Loucy (cell line): ENCODE measurements around the gene RANBP17.
"Not testable (repeated sequence)": the region's sequence is repeated elsewhere in the genome, so short reads cannot be mapped to it uniquely, and the experiment has no call there.

Source experiments
- H2AFZ ChIP-seq: fragments of 200-600 bp; sonication (generic); 2 replicates; pipeline ENCODE4 v1.6.0; 2016; ENCODE audit warnings: antibody characterized with exemption, mild to moderate bottlenecking, low read length, moderate library complexity
- H3F3A ChIP-seq: fragments of 200-600 bp; 2 replicates; pipeline ENCODE4 v1.6.0; 2016; ENCODE audit warnings: antibody characterized with exemption, low read depth, mild to moderate bottlenecking
- H3K27me3 ChIP-seq: fragments of 200-600 bp; sonication (generic); 2 replicates; pipeline ENCODE4 v1.6.1; 2014; ENCODE audit warnings: low read length, mild to moderate bottlenecking; ENCODE audit not compliant: insufficient read depth, poor library complexity, severe bottlenecking
- H3K36me3 ChIP-seq: fragments of 200-600 bp; sonication (generic); 2 replicates; pipeline ENCODE4 v1.6.1; 2016; ENCODE audit warnings: low read length; ENCODE audit not compliant: insufficient read depth
- H3K4me1 ChIP-seq: fragments of 200-600 bp; sonication (generic); 2 replicates; pipeline ENCODE4 v1.5.1; 2014; ENCODE audit warnings: low read length, mild to moderate bottlenecking; ENCODE audit not compliant: insufficient read depth, poor library complexity, severe bottlenecking
- H3K4me2 ChIP-seq: fragments of 200-600 bp; sonication (generic); 2 replicates; pipeline ENCODE4 v1.6.0; 2014; ENCODE audit warnings: antibody characterized with exemption, low read length, low read depth, mild to moderate bottlenecking; ENCODE audit not compliant: poor library complexity, severe bottlenecking
- H3K4me3 ChIP-seq: fragments of 200-600 bp; sonication (generic); 2 replicates; pipeline ENCODE4 v1.5.1; 2014; ENCODE audit warnings: low read length, mild to moderate bottlenecking, mixed read lengths; ENCODE audit not compliant: poor library complexity, severe bottlenecking
- H3K79me2 ChIP-seq: fragments of 200-600 bp; sonication (generic); 2 replicates; pipeline ENCODE4 v1.6.1; 2014; ENCODE audit warnings: low read length; ENCODE audit not compliant: insufficient read depth
- H3K9ac ChIP-seq: fragments of 200-600 bp; sonication (generic); 2 replicates; pipeline ENCODE4 v1.6.0; 2014; ENCODE audit warnings: mild to moderate bottlenecking, low read depth, low read length, moderate library complexity; ENCODE audit not compliant: poor library complexity, severe bottlenecking
- H3K9me2 ChIP-seq: fragments of 200-600 bp; sonication (generic); replicated peaks from 2 replicates; pipeline ENCODE4 v1.6.1; 2016; ENCODE audit warnings: low read depth, low read length, mixed read lengths
- H3K9me3 ChIP-seq: fragments of 200-600 bp; sonication (generic); 2 replicates; pipeline ENCODE4 v1.6.1; 2014; ENCODE audit warnings: mild to moderate bottlenecking, antibody characterized with exemption, low read length, low read depth; ENCODE audit not compliant: insufficient read depth
- H4K20me1 ChIP-seq: fragments of 200-600 bp; sonication (generic); 2 replicates; pipeline ENCODE4 v1.6.0; 2014; ENCODE audit warnings: antibody characterized with exemption, low read length, mild to moderate bottlenecking; ENCODE audit not compliant: insufficient read depth, poor library complexity, severe bottlenecking
- CTCF ChIP-seq: fragments of 200-600 bp; sonication (generic); conservative IDR thresholded peaks from 2 replicates; pipeline ENCODE4 v1.5.1; 2014; ENCODE audit warnings: mild to moderate bottlenecking, antibody characterized with exemption, low read length
- EZH2phosphoT487 ChIP-seq: fragments of 200-600 bp; IDR thresholded peaks from 2 replicates; pipeline ENCODE4 v1.6.1; 2018; ENCODE audit warnings: antibody characterized with exemption, mild to moderate bottlenecking, moderate library complexity, borderline replicate concordance

RANBP17 gene

GRCh38 chr5:171175746-171176145 is 313.9 kb downstream of the RANBP17 start:
- no peak overlapping the region for H3K4me2 ChIP-seq
- no peaks in the 10 kb centered on the region for H3K4me1 ChIP-seq
- no peaks in the 10 kb centered on the region for H4K20me1 ChIP-seq
- H3K9ac ChIP-seq: no peak overlapping the region
- no peaks in the 10 kb centered on the region for H3K36me3 ChIP-seq
- no peak for TF ChIP-seq CTCF
- TF ChIP-seq EZH2phosphoT487: no peak
- no peak overlapping the region for H3K4me3 ChIP-seq
- H3K9me2 ChIP-seq: no peaks in the 10 kb centered on the region
- no peaks in the 10 kb centered on the region for H3F3A ChIP-seq
- no peak overlapping the region for H2AFZ ChIP-seq
- no peaks in the 10 kb centered on the region for H3K27me3 ChIP-seq
- no peaks in the 10 kb centered on the region for H3K9me3 ChIP-seq
- H3K79me2 ChIP-seq: no peaks in the 10 kb centered on the region

DNA sequence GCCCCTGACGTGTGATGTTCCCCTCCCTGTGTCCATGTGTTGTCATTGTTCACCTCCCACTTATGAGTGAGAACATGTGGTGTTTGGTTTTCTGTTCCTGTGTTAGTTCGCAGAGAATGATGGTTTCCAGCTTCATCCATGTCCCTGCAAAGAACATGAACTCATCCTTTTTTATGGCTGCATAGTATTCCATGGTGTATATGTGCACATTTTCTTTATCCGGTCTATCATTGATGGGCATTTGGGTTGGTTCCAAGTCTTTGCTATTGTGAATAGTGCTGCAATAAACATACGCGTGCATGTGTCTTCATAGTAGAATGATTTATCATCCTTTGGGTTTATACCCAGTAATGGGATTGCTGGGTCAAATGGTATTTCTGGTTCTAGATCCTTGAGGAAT is 316.4 kb downstream of the RANBP17 start:
- not testable (repeated sequence) for H4K20me1 ChIP-seq, H2AFZ ChIP-seq, H3K79me2 ChIP-seq, H3K4me1 ChIP-seq, H3K4me3 ChIP-seq, H3F3A ChIP-seq, H3K4me2 ChIP-seq, H3K27me3 ChIP-seq, H3K9ac ChIP-seq, H3K9me2 ChIP-seq, H3K9me3 ChIP-seq, H3K36me3 ChIP-seq

DNA sequence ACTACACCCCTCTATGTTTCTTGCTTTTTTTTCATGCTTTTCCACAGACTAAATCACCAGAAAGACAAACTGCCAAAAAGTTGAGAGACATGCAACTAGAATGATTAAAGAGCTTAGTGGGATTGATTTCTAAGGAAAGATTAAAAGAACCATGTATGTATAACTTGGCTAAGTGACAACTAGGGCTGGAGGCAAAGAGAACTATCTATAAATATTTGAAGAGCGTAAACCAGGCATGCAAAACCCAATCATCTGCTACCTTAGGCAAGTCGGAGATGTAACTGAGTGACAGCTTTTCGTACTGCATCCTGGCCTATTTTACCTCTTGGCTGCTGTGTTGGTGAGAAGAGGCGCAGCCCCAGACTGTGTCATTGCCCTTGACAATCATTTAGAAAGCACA is 326.2 kb downstream of the RANBP17 start:
- Histone ChIP-seq H2AFZ (no peak overlapping the region), H3K36me3 (no peaks in the 10 kb centered on the region), H3K9ac (no peak overlapping the region), H3F3A (no peaks in the 10 kb centered on the region), H3K9me3 (no peaks in the 10 kb centered on the region), H3K4me1 (no peaks in the 10 kb centered on the region), H3K27me3 (no peaks in the 10 kb centered on the region), H3K79me2 (no peaks in the 10 kb centered on the region), H3K4me2 (no peak overlapping the region), H3K4me3 (no peak overlapping the region), H4K20me1 (no peaks in the 10 kb centered on the region), H3K9me2 (no peaks in the 10 kb centered on the region)
- TF ChIP-seq EZH2phosphoT487: no peak

- TF ChIP-seq CTCF (no peak), EZH2phosphoT487 (no peak)
- no peaks in the 10 kb centered on the region for H4K20me1 ChIP-seq
- no peaks in the 10 kb centered on the region for H3K4me1 ChIP-seq
- H3F3A ChIP-seq: no peaks in the 10 kb centered on the region
- no peak overlapping the region for H3K4me2 ChIP-seq
- H3K4me3 ChIP-seq: no peak overlapping the region
- H3K9me2 ChIP-seq: no peaks in the 10 kb centered on the region
- H3K9me3 ChIP-seq: no peaks in the 10 kb centered on the region
- no peak overlapping the region for H2AFZ ChIP-seq
- no peaks in the 10 kb centered on the region for H3K27me3 ChIP-seq
- H3K36me3 ChIP-seq: no peaks in the 10 kb centered on the region
- no peaks in the 10 kb centered on the region for H3K79me2 ChIP-seq
- no peak overlapping the region for H3K9ac ChIP-seq
Observed at GRCh38 chr5:171189442-171189841, 327.6 kb downstream of the RANBP17 start.
